IMR-90 (cell line): ENCODE results near the gene YIPF3. TPM values are rescaled to one million over a fixed set of nuclear protein-coding genes. Genes with fewer than 3 reads are reported as not detected.
A peak's percentile ranks its signal among the peaks of the same experiment; 100 is the strongest.

ENCODE experiments used
- ATAC-seq: fragments of 200-7000 bp; cut with Tn5 transposase; 2 replicates; pipeline ENCODE4 v1.9.1; 2020; ENCODE audit warnings: low read depth, mild to moderate bottlenecking, moderate library complexity
- BruUV-seq: library from RNA; stranded (reverse); fragments of 400-500 nt; replicated peaks from 2 replicates; lab custom pipeline; 2021; lab: Mats Ljungman, UMichigan
- CTCF ChIA-PET: fragments of 300-600 bp; formaldehyde crosslinking; extraction: SDS; loops from one replicate; lab custom pipeline; 2021; ENCODE audit warnings: antibody characterized with exemption; lab: Yijun Ruan, JAX
- POLR2A ChIA-PET: fragments of 300-600 bp; sonication (Branson Sonifier 250); formaldehyde crosslinking; loops from one replicate; lab custom pipeline; 2022; ENCODE audit warnings: antibody characterized with exemption; ENCODE audit not compliant: unreplicated experiment; lab: Charles Lee
- DNase-seq: peaks from one replicate; pipeline ENCODE4 v3.0.0; 2013
- H2AFZ ChIP-seq: replicated peaks from 2 replicates; pipeline ENCODE3; 2013; ENCODE audit warnings: low read length, mild to moderate bottlenecking; ENCODE audit not compliant: poor library complexity
- H2AK5ac ChIP-seq: 2 replicates; pipeline ENCODE4 v1.6.1; 2013; ENCODE audit warnings: low read depth, low read length, inconsistent platforms
- H2AK9ac ChIP-seq: replicated peaks from 2 replicates; pipeline ENCODE3; 2013; ENCODE audit warnings: mild to moderate bottlenecking, low read depth, low read length, moderate library complexity; ENCODE audit not compliant: poor library complexity
- H2BK120ac ChIP-seq: 2 replicates; pipeline ENCODE4 v1.6.1; 2013; ENCODE audit warnings: low read depth, low read length, inconsistent platforms
- H2BK15ac ChIP-seq: 3 replicates; pipeline ENCODE4 v1.6.1; 2013; ENCODE audit warnings: low read depth, low read length, inconsistent platforms
- H2BK20ac ChIP-seq: 2 replicates; pipeline ENCODE4 v1.6.1; 2013; ENCODE audit warnings: low read depth, mild to moderate bottlenecking, inconsistent platforms, low read length, moderate library complexity
- H2BK5ac ChIP-seq: 2 replicates; pipeline ENCODE4 v1.6.1; 2013; ENCODE audit warnings: mild to moderate bottlenecking, low read depth, low read length, inconsistent platforms; ENCODE audit not compliant: poor library complexity, severe bottlenecking
- H3K14ac ChIP-seq: replicated peaks from 2 replicates; pipeline ENCODE4 v1.6.1; 2013; ENCODE audit warnings: low read depth, low read length, inconsistent platforms
- H3K18ac ChIP-seq: 2 replicates; pipeline ENCODE4 v1.6.1; 2013; ENCODE audit warnings: low read depth, low read length, control low read depth
- H3K23ac ChIP-seq: 2 replicates; pipeline ENCODE4 v1.6.1; 2013; ENCODE audit warnings: low read depth, low read length, inconsistent platforms
- H3K27ac ChIP-seq: 2 replicates; pipeline ENCODE4 v1.5.1; 2013; ENCODE audit warnings: mild to moderate bottlenecking, control low read depth, low read length; ENCODE audit not compliant: insufficient read depth
- H3K27me3 ChIP-seq: 2 replicates; pipeline ENCODE4 v1.6.1; 2013; ENCODE audit warnings: low read length; ENCODE audit not compliant: control insufficient read depth, insufficient read depth
- H3K36me3 ChIP-seq: 2 replicates; pipeline ENCODE4 v1.6.1; 2013; ENCODE audit warnings: low read length, mixed read lengths; ENCODE audit not compliant: control insufficient read depth, insufficient read depth
- H3K4ac ChIP-seq: 2 replicates; pipeline ENCODE4 v1.6.1; 2013; ENCODE audit warnings: low read depth, low read length, inconsistent platforms
- H3K4me1 ChIP-seq: 2 replicates; pipeline ENCODE4 v1.6.1; 2013; ENCODE audit warnings: low read length, mixed read lengths; ENCODE audit not compliant: control insufficient read depth, insufficient read depth
- H3K4me2 ChIP-seq: 2 replicates; pipeline ENCODE4 v1.6.1; 2013; ENCODE audit warnings: low read depth, mild to moderate bottlenecking, control low read depth, low read length, moderate library complexity
- H3K4me3 ChIP-seq: 2 replicates; pipeline ENCODE4 v1.5.1; 2013; ENCODE audit warnings: low read depth, mild to moderate bottlenecking, control low read depth, low read length, moderate library complexity; ENCODE audit not compliant: insufficient read depth
- H3K56ac ChIP-seq: 2 replicates; pipeline ENCODE4 v1.6.1; 2013; ENCODE audit warnings: low read length, inconsistent platforms; ENCODE audit not compliant: insufficient read depth; ENCODE audit errors: extremely low read depth
- H3K79me1 ChIP-seq, 2 experiments: 2 replicates each; pipeline ENCODE4 v1.6.1; 2013; ENCODE audit warnings: low read length in 2 of 2, inconsistent platforms in 1 of 2, low read depth in 1 of 2
- H3K9ac ChIP-seq: 2 replicates; pipeline ENCODE4 v1.6.1; 2013; ENCODE audit warnings: low read depth, low read length, control low read depth
- H3K9me1 ChIP-seq: 2 replicates; pipeline ENCODE4 v1.6.1; 2013; ENCODE audit warnings: low read length, inconsistent platforms; ENCODE audit not compliant: insufficient read depth
- H3K9me3 ChIP-seq: 2 replicates; pipeline ENCODE4 v1.6.1; 2013; ENCODE audit warnings: low read length; ENCODE audit not compliant: control insufficient read depth, insufficient read depth
- H4K20me1 ChIP-seq: 2 replicates; pipeline ENCODE4 v1.6.1; 2013; ENCODE audit warnings: low read length, inconsistent platforms; ENCODE audit not compliant: insufficient read depth
- H4K5ac ChIP-seq: 2 replicates; pipeline ENCODE4 v1.6.1; 2013; ENCODE audit warnings: mild to moderate bottlenecking, low read depth, low read length, control low read depth
- H4K8ac ChIP-seq, 2 experiments: 2 replicates each; pipeline ENCODE4 v1.6.1; 2013; ENCODE audit warnings: low read depth in 2 of 2, low read length in 2 of 2, control low read depth in 1 of 2, inconsistent platforms in 1 of 2
- H4K91ac ChIP-seq: 2 replicates; pipeline ENCODE4 v1.6.1; 2013; ENCODE audit warnings: low read depth, low read length, inconsistent platforms; ENCODE audit not compliant: insufficient read depth
- BHLHE40 ChIP-seq: fragments of 150-350 bp; IDR thresholded peaks from 2 replicates; pipeline ENCODE4 v1.6.1; 2016; ENCODE audit warnings: mild to moderate bottlenecking, low read depth, low read length
- CEBPB ChIP-seq: IDR thresholded peaks from 2 replicates; pipeline ENCODE4 v1.6.1; 2012; ENCODE audit warnings: low read depth, low read length, improper control_type of control experiment
- CHD1 ChIP-seq: IDR thresholded peaks from 2 replicates; pipeline ENCODE4 v1.6.1; 2012; ENCODE audit warnings: low read depth, low read length, improper control_type of control experiment
- CTCF ChIP-seq: conservative IDR thresholded peaks from 2 replicates; pipeline ENCODE4 v1.5.1; 2012; ENCODE audit warnings: mild to moderate bottlenecking, low read depth, low read length, improper control_type of control experiment
- MAFK ChIP-seq: IDR thresholded peaks from 2 replicates; pipeline ENCODE4 v1.6.1; 2012; ENCODE audit warnings: low read depth, low read length, improper control_type of control experiment
- MAZ ChIP-seq: IDR thresholded peaks from 2 replicates; pipeline ENCODE4 v1.6.1; 2012; ENCODE audit warnings: low read depth, mild to moderate bottlenecking, low read length, improper control_type of control experiment, moderate library complexity, borderline replicate concordance
- POLR2A ChIP-seq: IDR thresholded peaks from 2 replicates; pipeline ENCODE4 v1.6.1; 2012; ENCODE audit warnings: mild to moderate bottlenecking, low read depth, low read length
- RAD21 ChIP-seq: IDR thresholded peaks from 2 replicates; pipeline ENCODE4 v1.6.1; 2012; ENCODE audit warnings: low read length, improper control_type of control experiment
- RFX5 ChIP-seq: IDR thresholded peaks from 2 replicates; pipeline ENCODE4 v1.8.0; 2012; ENCODE audit warnings: low read depth, mild to moderate bottlenecking, low read length, moderate library complexity
- SMC3 ChIP-seq: fragments of 150-350 bp; IDR thresholded peaks from 2 replicates; pipeline ENCODE4 v1.6.1; 2016; ENCODE audit warnings: low read depth, mild to moderate bottlenecking, antibody characterized with exemption, low read length, moderate library complexity
- WGBS, 2 experiments: methylation state at CpG; one replicate each; pipeline versions ENCODE4 v1.1.5 to v1.1.7; 2013; ENCODE audit warnings: missing lambda C conversion rate in 2 of 2; ENCODE audit not compliant: insufficient read length in 1 of 2; ENCODE audit errors: extremely low coverage in 2 of 2; 5-methylcytosine and 5-hydroxymethylcytosine counted together
- dilution Hi-C: fragments of 300-500 bp; cut with HindIII; formaldehyde crosslinking; loops from one replicate; pipeline ENCODE4 v1.14.3; 2018; ENCODE audit warnings: low sequenced_read_pairs; ENCODE audit not compliant: unreplicated experiment
- in situ Hi-C: fragments of 300-500 bp; cut with MboI; formaldehyde crosslinking; loops from 3 replicates; pipeline ENCODE4 v1.14.3; 2019; ENCODE audit warnings: low sequenced_read_pairs, inconsistent platforms, mixed read lengths
- intact Hi-C: fragments of 100-400 bp; cut with micrococcal nuclease; formaldehyde crosslinking; loops from 2 replicates; pipeline ENCODE4 v1.10.0; 2022
- polyA plus RNA-seq, 3 experiments: library from polyadenylated mRNA; depleted of rRNA; stranded (reverse); fragments of >200 nt; gene quantifications; 2 replicates each; pipeline ENCODE4 v1.2.3, GENCODE V29; 2012; ENCODE audit warnings: low replicate concordance in 1 of 3
- total RNA-seq: library from RNA; depleted of rRNA; stranded (reverse); fragments of >200 nt; gene quantifications from 2 replicates; pipeline ENCODE4 v1.2.3, GENCODE V29; 2012
- TF ChIP-seq, protein P1 (sequence below): fragments of 150-350 bp; IDR thresholded peaks from 2 replicates; pipeline ENCODE4 v1.6.1; 2016; ENCODE audit warnings: low read depth, mild to moderate bottlenecking, low read length, moderate library complexity, borderline replicate concordance

YIPF3 gene
- total and polyA plus RNA-seq, 2 of the 4 experiments (the other 2 are of a cell fraction) = 114 to 193 TPM

DNA sequence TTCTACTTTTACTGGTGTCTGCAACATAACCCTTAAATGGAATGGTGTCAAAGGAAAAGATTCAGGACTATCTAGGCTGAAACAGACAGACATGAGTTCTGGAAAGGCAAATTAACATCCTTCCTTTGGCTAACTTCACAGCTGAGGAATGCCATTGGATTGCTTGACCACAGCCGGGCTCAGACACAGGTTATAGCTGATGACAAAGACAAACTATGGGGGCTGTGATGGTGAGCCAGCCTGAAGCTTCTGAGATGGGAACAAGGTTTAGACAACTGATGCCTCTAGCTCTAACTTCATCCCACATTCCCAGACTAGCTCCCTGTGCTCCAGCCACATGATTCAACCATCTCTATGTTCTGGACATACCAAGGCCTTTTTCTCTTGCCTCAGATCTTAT, 15.5 kb upstream of the YIPF3 start:
- H2AFZ ChIP-seq = no peak overlapping the region
- BruUV-seq = no TSS peak
- H3K9me1 ChIP-seq = no peaks in the 10 kb centered on the region
- H4K91ac ChIP-seq = no peak overlapping the region
- H4K20me1 ChIP-seq = no peaks in the 10 kb centered on the region
- H2BK120ac ChIP-seq = no peak overlapping the region
- H3K56ac ChIP-seq = no peak overlapping the region
- TF ChIP-seq CHD1 = no peak
- TF ChIP-seq SMC3 = no peak
- TF ChIP-seq CEBPB = no peak
- TF ChIP-seq RFX5 = no peak
- TF ChIP-seq RAD21 = no peak
- no peak for TF ChIP-seq MAZ
- no peak for TF ChIP-seq MAFK
- TF ChIP-seq, protein P1, sequence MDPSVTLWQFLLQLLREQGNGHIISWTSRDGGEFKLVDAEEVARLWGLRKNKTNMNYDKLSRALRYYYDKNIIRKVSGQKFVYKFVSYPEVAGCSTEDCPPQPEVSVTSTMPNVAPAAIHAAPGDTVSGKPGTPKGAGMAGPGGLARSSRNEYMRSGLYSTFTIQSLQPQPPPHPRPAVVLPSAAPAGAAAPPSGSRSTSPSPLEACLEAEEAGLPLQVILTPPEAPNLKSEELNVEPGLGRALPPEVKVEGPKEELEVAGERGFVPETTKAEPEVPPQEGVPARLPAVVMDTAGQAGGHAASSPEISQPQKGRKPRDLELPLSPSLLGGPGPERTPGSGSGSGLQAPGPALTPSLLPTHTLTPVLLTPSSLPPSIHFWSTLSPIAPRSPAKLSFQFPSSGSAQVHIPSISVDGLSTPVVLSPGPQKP = no peak
- no peak for TF ChIP-seq POLR2A
- no peak for TF ChIP-seq BHLHE40
- TF ChIP-seq CTCF = no peak
- CTCF ChIA-PET = no interaction called here
- DNase-seq (peak; percentile 28), ATAC-seq (peak; percentile 17; the same call in 1 of the 2 replicates)
- H3K4ac ChIP-seq = no peak overlapping the region
- H3K27me3 ChIP-seq = no peaks in the 10 kb centered on the region
- H3K4me2 ChIP-seq = no peak overlapping the region
- H3K4me3 ChIP-seq = no peak overlapping the region
- H4K8ac ChIP-seq = no peak overlapping the region
- H3K27ac ChIP-seq = no peak overlapping the region
- H2AK9ac ChIP-seq = no peak overlapping the region
- intact Hi-C loops (no loop called here), in situ Hi-C loops (no loop called here), dilution Hi-C loops (no loop called here)
- H4K5ac ChIP-seq = no peak overlapping the region
- H3K9me3 ChIP-seq = no peaks in the 10 kb centered on the region
- no peak overlapping the region for H2BK5ac ChIP-seq
- peaks cover 28% of the 10 kb centered on the region for H3K36me3 ChIP-seq
- POLR2A ChIA-PET = no interaction called here
- no peak overlapping the region for H3K18ac ChIP-seq
- no peak overlapping the region for H3K14ac ChIP-seq
- H3K9ac ChIP-seq = no peak overlapping the region
- no peak overlapping the region for H3K23ac ChIP-seq
- no peak overlapping the region for H2BK20ac ChIP-seq
- H3K4me1 ChIP-seq = peaks cover 3% of the 10 kb centered on the region; the same call in 1 of the 2 replicates
- no peak overlapping the region for H2BK15ac ChIP-seq
- WGBS, 2 experiments = no CpG with 5 or more reads among the region's 1 CpG
- H3K79me1 ChIP-seq = no peaks in the 10 kb centered on the region
- H2AK5ac ChIP-seq = no peak overlapping the region
